HCT116 (cell line): ENCODE measurements around the gene ITPK1. TPM values are rescaled to one million over a fixed set of nuclear protein-coding genes. Genes with fewer than 3 reads are reported as not detected.

Experiments used
- ATAC-seq: fragments of 200-7000 bp; cut with Tn5 transposase; 2 replicates; pipeline ENCODE4 v1.9.1; 2020; ENCODE audit warnings: mild to moderate bottlenecking, moderate library complexity
- BruUV-seq: library from RNA; stranded (reverse); fragments of 400-500 nt; replicated peaks from 2 replicates; lab custom pipeline; 2021; lab: Mats Ljungman, UMichigan
- CTCF ChIA-PET: fragments of 300-600 bp; sonication (Branson Sonifier 250); formaldehyde crosslinking; loops from one replicate; lab custom pipeline; 2021; ENCODE audit warnings: antibody characterized with exemption; lab: Charles Lee
- POLR2A ChIA-PET: fragments of 300-600, 350-600 bp; sonication (Branson Sonifier 250); formaldehyde crosslinking; loops from one replicate; lab custom pipeline; 2021; ENCODE audit warnings: antibody characterized with exemption; lab: Charles Lee
- RAD21 ChIA-PET, 2 experiments: fragments of 300-600 bp; sonication (Branson Sonifier 250); formaldehyde crosslinking; loops; one replicate each; lab custom pipeline; 2023; ENCODE audit warnings: low total read pairs in 2 of 2; ENCODE audit not compliant: uncharacterized antibody in 2 of 2, unreplicated experiment in 2 of 2, low non-redundant PET in 1 of 2; lab: Charles Lee
- DNase-seq: peaks from one replicate; pipeline ENCODE4 v3.0.0-alpha.2; 2010; ENCODE audit warnings: low read depth, low spot score
- H2AFZ ChIP-seq: fragments of 200-600 bp; shearing (Covaris generic), sonication (generic); 2 replicates; pipeline ENCODE4 v1.6.1; 2017; ENCODE audit warnings: low read depth, mixed run types, mixed read lengths, antibody characterized with exemption, low read length; ENCODE audit not compliant: poor library complexity, severe bottlenecking
- H3K27ac ChIP-seq: 2 replicates; pipeline ENCODE4 v1.5.1; 2012; ENCODE audit warnings: low read depth, low read length
- H3K27me3 ChIP-seq: fragments of 200-600 bp; sonication (generic); 2 replicates; pipeline ENCODE4 v1.6.1; 2016; ENCODE audit warnings: mixed run types, low read length, mixed read lengths; ENCODE audit not compliant: insufficient read depth
- H3K36me3 ChIP-seq, 2 experiments: fragments of 200-500 bp in 1 of 2; fragments of 200-600 bp in 1 of 2; sonication (Bioruptor generic) in 1 of 2; sonication (generic) in 1 of 2; 2 replicates each; pipeline versions ENCODE4 v1.5.1 to v1.6.1; 2014 to 2016; ENCODE audit warnings: low read length in 2 of 2, inconsistent platforms in 1 of 2, mixed read lengths in 1 of 2, mixed run types in 1 of 2; ENCODE audit not compliant: insufficient read depth in 2 of 2, control insufficient read depth in 1 of 2
- H3K4me1 ChIP-seq, 2 experiments: fragments of 200-600 bp in 1 of 2; sonication (generic) in 1 of 2; 2 replicates each; pipeline versions ENCODE4 v1.5.1 to v1.6.1; 2012 to 2017; ENCODE audit warnings: low read length in 2 of 2, inconsistent platforms in 1 of 2, mild to moderate bottlenecking in 1 of 2, mixed read lengths in 1 of 2, mixed run types in 1 of 2, moderate library complexity in 1 of 2; ENCODE audit not compliant: insufficient read depth in 2 of 2, control insufficient read depth in 1 of 2
- H3K4me2 ChIP-seq: fragments of 200-600 bp; sonication (generic); 2 replicates; pipeline ENCODE4 v1.6.1; 2017; ENCODE audit warnings: mixed run types, low read length, mixed read lengths
- H3K4me3 ChIP-seq, 2 experiments: fragments of 200-600 bp in 1 of 2; sonication (generic) in 1 of 2; replicated peaks in 1 of 2; 2 replicates each; pipeline ENCODE4 v1.5.1; 2011 to 2016; ENCODE audit warnings: low read length in 2 of 2, control low read depth in 1 of 2, low read depth in 1 of 2, mild to moderate bottlenecking in 1 of 2, mixed read lengths in 1 of 2, mixed run types in 1 of 2
- H3K79me2 ChIP-seq: fragments of 200-600 bp; sonication (generic); 2 replicates; pipeline ENCODE4 v1.6.1; 2017; ENCODE audit warnings: mild to moderate bottlenecking, mixed run types, low read length, moderate library complexity, mixed read lengths; ENCODE audit not compliant: insufficient read depth
- H3K9ac ChIP-seq: fragments of 200-600 bp; sonication (generic); 2 replicates; pipeline ENCODE4 v1.6.1; 2016; ENCODE audit warnings: low read length, mixed read lengths
- H3K9me2 ChIP-seq: fragments of 200-600 bp; sonication (generic), shearing (Covaris generic); 2 replicates; pipeline ENCODE4 v1.6.1; 2017; ENCODE audit warnings: mixed run types, mild to moderate bottlenecking, moderate library complexity; ENCODE audit not compliant: insufficient read depth
- H3K9me3 ChIP-seq, 2 experiments: fragments of 200-500 bp in 1 of 2; fragments of 200-600 bp in 1 of 2; sonication (Bioruptor generic) in 1 of 2; sonication (generic) in 1 of 2; 2 replicates each; pipeline ENCODE4 v1.6.1; 2014 to 2017; ENCODE audit warnings: low read length in 2 of 2, mixed read lengths in 2 of 2, inconsistent platforms in 1 of 2, low read depth in 1 of 2, mild to moderate bottlenecking in 1 of 2, mixed run types in 1 of 2, moderate library complexity in 1 of 2; ENCODE audit not compliant: control insufficient read depth in 1 of 2, insufficient read depth in 1 of 2
- H4K20me1 ChIP-seq: fragments of 200-600 bp; sonication (generic), shearing (Covaris generic); 2 replicates; pipeline ENCODE4 v1.6.1; 2017; ENCODE audit warnings: mixed run types, mild to moderate bottlenecking, moderate library complexity; ENCODE audit not compliant: insufficient read depth
- CBX3 ChIP-seq: IDR thresholded peaks from 2 replicates; pipeline ENCODE4 v1.6.1; 2012; ENCODE audit warnings: low read depth
- CEBPB ChIP-seq: IDR thresholded peaks from 2 replicates; pipeline ENCODE4 v1.6.1; 2012; ENCODE audit warnings: low read depth
- ELF1 ChIP-seq: IDR thresholded peaks from 2 replicates; pipeline ENCODE4 v1.6.1; 2012; ENCODE audit warnings: low read depth, borderline replicate concordance
- EZH2 ChIP-seq: fragments of 200-600 bp; sonication (generic); IDR thresholded peaks from 2 replicates; pipeline ENCODE4 v1.6.1; 2017; ENCODE audit warnings: antibody characterized with exemption, mixed run types
- EZH2phosphoT487 ChIP-seq: fragments of 200-600 bp; IDR thresholded peaks from 2 replicates; pipeline ENCODE4 v1.6.1; 2018; ENCODE audit warnings: antibody characterized with exemption, borderline replicate concordance
- FOSL1 ChIP-seq: IDR thresholded peaks from 2 replicates; pipeline ENCODE4 v1.6.1; 2012; ENCODE audit warnings: low read depth
- JUND ChIP-seq: IDR thresholded peaks from 2 replicates; pipeline ENCODE4 v1.6.1; 2012
- POLR2A ChIP-seq: IDR thresholded peaks from 2 replicates; pipeline ENCODE4 v1.7.0; 2011; ENCODE audit warnings: borderline replicate concordance; ENCODE audit not compliant: insufficient read depth, insufficient read length; ENCODE audit errors: extremely low read depth
- POLR2AphosphoS5 ChIP-seq: IDR thresholded peaks from 2 replicates; pipeline ENCODE4 v1.6.1; 2011; ENCODE audit warnings: mild to moderate bottlenecking, low read depth, low read length, moderate library complexity
- RAD21 ChIP-seq: IDR thresholded peaks from 2 replicates; pipeline ENCODE4 v1.6.1; 2012; ENCODE audit warnings: low read depth, mild to moderate bottlenecking
- REST ChIP-seq: IDR thresholded peaks from 2 replicates; pipeline ENCODE4 v1.6.1; 2012; ENCODE audit warnings: low read depth
- SP1 ChIP-seq: IDR thresholded peaks from 2 replicates; pipeline ENCODE4 v1.6.1; 2012; ENCODE audit warnings: low read depth
- TCF7L2 ChIP-seq: IDR thresholded peaks from 2 replicates; pipeline ENCODE4 v1.7.0; 2011; ENCODE audit warnings: borderline replicate concordance, inconsistent platforms; ENCODE audit not compliant: insufficient read depth, insufficient read length; ENCODE audit errors: extremely low read depth
- ZFX ChIP-seq: fragments of 450-650 bp; IDR thresholded peaks from 2 replicates; pipeline ENCODE4 v1.6.1; 2017
- ZNF274 ChIP-seq: fragments of 200-500 bp; sonication (Bioruptor generic); IDR thresholded peaks from 2 replicates; pipeline ENCODE4 v1.6.1; 2014; ENCODE audit warnings: mild to moderate bottlenecking, low read depth, low read length, inconsistent platforms
- intact Hi-C: fragments of 100-400 bp; cut with micrococcal nuclease; formaldehyde crosslinking; loops from 2 replicates; pipeline ENCODE4 v1.10.0; 2022
- total RNA-seq: library from RNA; stranded (reverse); gene quantifications from one replicate; pipeline ENCODE4 v1.2.1, GENCODE V29; 2021; ENCODE audit not compliant: unreplicated experiment
- TF ChIP-seq, protein P1 (sequence below): IDR thresholded peaks from 2 replicates; pipeline ENCODE4 v1.6.1; 2012

ITPK1 gene
- total RNA-seq, 1 experiment from 2014 or later = 70.2 TPM

DNA sequence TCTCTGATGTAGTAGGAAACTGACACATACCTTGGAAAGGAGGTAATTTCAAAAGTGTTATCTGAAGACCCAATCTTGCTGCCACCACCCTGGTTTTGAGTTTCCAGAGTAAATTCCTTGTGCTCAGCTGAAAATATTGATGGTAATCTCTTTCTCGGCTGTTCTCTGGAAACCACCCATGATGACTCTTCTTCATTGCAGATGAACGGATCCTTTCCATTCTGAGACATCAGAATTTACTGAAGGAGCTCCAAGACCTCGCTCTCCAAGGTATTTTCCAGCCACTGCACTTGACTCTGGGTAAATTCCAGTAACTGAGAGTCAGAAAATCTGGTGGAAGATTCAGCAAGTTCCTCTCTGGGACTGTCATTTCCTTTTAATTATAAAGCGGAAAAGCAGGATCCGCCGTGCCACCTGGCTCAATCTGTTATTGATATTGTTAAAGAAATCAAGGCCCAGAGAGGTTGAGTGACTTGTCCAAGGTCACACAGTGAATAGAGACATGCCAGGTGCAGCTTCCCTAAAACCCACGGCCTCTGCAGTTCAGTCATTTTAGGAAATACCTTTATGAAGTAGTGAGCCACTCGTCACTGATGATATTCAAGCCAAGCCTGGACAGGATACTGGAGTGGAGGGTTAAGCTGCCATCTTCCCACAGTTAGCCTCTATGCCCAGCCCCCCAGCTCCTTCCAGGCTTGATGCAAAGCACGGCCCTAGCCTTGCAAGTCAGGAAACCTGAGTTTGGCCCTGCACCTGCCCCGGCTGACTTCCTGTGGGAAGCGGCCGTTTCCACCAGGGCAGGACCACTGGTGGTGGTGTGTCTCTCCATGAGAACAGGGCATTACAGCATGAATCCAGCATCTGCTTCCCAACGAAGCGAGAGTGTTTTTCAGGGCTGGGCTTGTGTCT, 188.1 kb downstream of the ITPK1 start:
- H3K9me3 ChIP-seq = no peaks in the 10 kb centered on the region
- no peak overlapping the region for H3K9ac ChIP-seq
- H4K20me1 ChIP-seq = no peaks in the 10 kb centered on the region
- no peaks in the 10 kb centered on the region for H3K36me3 ChIP-seq
- H3K4me3 ChIP-seq = no peak overlapping the region
- CTCF ChIA-PET = no interaction called here
- no peak overlapping the region for H3K4me2 ChIP-seq
- H3K27ac ChIP-seq = no peak overlapping the region
- H3K9me2 ChIP-seq = no peaks in the 10 kb centered on the region
- no peaks in the 10 kb centered on the region for H3K79me2 ChIP-seq
- peaks cover 11% of the 10 kb centered on the region; the same call in 1 of the 2 replicates for H3K27me3 ChIP-seq
- TF ChIP-seq FOSL1 = no peak
- no peak for TF ChIP-seq CBX3
- no peak for TF ChIP-seq ZFX
- TF ChIP-seq TCF7L2 = no peak
- no peak for TF ChIP-seq EZH2
- TF ChIP-seq POLR2A = no peak
- TF ChIP-seq CEBPB = no peak
- no peak for TF ChIP-seq EZH2phosphoT487
- no peak for TF ChIP-seq POLR2AphosphoS5
- TF ChIP-seq, all 23 proteins: peak for 0
- no peak overlapping the region for H2AFZ ChIP-seq
- no peaks in the 10 kb centered on the region for H3K4me1 ChIP-seq
- DNase-seq (no peak), ATAC-seq (no peak)
- BruUV-seq = no TSS peak
- RAD21 ChIA-PET = no interaction called here
- POLR2A ChIA-PET = no interaction called here
- intact Hi-C loops = no loop called here

GRCh38 chr14:92926931-92927330, 188.8 kb downstream of the ITPK1 start:
- Histone ChIP-seq H3K79me2 (no peaks in the 10 kb centered on the region), H3K36me3 (no peaks in the 10 kb centered on the region), H3K4me3 (no peak overlapping the region), H3K27me3 (peaks cover 11% of the 10 kb centered on the region; the same call in 1 of the 2 replicates), H3K4me2 (no peak overlapping the region), H4K20me1 (no peaks in the 10 kb centered on the region), H2AFZ (no peak overlapping the region), H3K9ac (no peak overlapping the region), H3K9me3 (no peaks in the 10 kb centered on the region), H3K9me2 (no peaks in the 10 kb centered on the region), H3K27ac (no peak overlapping the region), H3K4me1 (no peaks in the 10 kb centered on the region)
- POLR2A ChIA-PET = no interaction called here
- intact Hi-C loops = no loop called here
- RAD21 ChIA-PET = no interaction called here
- TF ChIP-seq SP1 = no peak
- TF ChIP-seq JUND = no peak
- no peak for TF ChIP-seq RAD21
- no peak for TF ChIP-seq ELF1
- TF ChIP-seq ZNF274 = no peak
- TF ChIP-seq CEBPB = no peak
- TF ChIP-seq REST = no peak
- TF ChIP-seq, protein P1, sequence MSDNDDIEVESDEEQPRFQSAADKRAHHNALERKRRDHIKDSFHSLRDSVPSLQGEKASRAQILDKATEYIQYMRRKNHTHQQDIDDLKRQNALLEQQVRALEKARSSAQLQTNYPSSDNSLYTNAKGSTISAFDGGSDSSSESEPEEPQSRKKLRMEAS = no peak
- no TSS peak for BruUV-seq
- CTCF ChIA-PET = no interaction called here
- DNase-seq (no peak), ATAC-seq (no peak)
